Hindlimb muscle (tissue), 1 donor: ENCODE measurements around the gene TMA7B. TPM values are rescaled to one million over a fixed set of nuclear protein-coding genes. Genes with fewer than 3 reads are reported as not detected.
"Not testable (repeated sequence)": the region's sequence is repeated elsewhere in the genome, so short reads cannot be mapped to it uniquely, and the experiment has no call there.

ENCODE experiments used
- DNase-seq: peaks from one replicate; pipeline ENCODE4 v3.0.0-alpha.2; 2013
- polyA plus RNA-seq: library from polyadenylated mRNA; unstranded; fragments of 120-200 nt; gene quantifications from one replicate; pipeline ENCODE4 v1.2.1, GENCODE V29; 2013; ENCODE audit not compliant: insufficient read length

The TMA7B gene
- polyA plus RNA-seq, 1 donor: not detected

- DNase-seq: no peak
Measured at GRCh38 chr22:39984746-39985145, 24.5 kb downstream of the TMA7B start.

DNA sequence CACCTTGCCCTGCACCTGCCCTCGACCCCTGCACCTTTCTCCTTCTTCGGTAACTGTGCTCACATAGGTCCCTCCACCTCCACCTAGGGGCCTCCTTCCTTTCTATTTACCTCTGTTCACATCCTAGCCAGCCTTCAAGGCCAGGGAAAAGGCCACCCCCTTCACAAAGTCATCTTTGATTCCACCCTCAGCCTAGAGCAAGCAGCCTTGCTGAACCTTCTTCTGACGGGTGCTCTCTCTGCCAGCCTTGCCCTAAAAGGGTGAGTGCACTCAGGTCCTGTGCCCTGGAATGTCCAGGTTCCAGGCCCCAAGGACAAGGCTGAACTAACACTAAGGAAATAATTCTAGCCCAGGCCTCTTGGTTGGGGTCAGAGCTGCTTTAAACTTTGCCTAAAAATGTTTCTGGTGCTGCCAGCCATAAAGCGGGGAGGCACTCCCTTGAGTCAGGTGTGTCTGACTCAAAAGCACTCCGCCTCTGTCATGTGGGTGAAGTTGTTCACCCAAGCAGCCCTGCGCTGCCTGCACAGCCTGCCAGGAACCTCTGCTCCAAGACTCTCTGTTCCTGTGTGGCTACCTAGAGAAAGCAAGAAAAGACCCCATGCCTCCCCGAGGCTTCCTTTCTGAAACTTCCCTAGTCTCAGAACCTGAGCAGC lies 25.3 kb downstream of the TMA7B start:
- no peak for DNase-seq

DNA sequence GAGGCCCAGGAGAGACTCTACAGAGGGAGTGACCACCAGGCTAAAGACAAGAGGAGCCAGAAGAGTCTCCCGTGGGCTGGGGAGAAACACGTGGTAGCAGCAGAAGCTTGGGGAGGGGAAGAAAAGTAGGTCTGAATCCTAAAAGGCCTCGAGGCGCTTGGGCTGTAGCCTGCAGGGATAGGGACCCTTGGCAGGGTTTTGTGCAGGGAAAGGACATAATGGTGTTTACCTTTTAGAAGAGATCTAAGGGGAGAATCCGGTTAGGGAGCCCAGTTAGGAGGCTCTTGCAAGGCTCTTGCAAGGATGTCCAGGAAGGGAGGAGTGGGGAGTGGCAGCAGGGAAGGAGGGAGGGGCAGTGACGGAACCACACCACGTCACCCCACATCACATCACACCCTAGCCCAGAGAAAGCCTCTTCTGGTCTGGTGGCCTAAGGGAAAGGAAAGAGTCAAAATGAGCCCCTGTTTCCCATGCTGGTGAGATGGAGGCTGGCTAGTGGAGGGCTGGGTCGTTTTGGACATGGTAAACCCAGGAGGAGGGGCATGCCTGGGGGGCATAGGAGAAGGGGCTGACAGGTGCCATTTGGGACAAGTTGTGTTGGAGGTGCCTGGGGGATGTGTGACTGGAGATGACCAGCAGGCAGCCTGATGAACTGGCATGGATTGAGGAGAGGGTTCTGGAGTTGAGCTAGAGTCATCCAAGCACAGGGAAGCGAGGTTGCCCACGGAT lies 28.4 kb downstream of the TMA7B start:
- no peak for DNase-seq

GRCh38 chr22:39989633-39990032 lies 29.4 kb downstream of the TMA7B start:
- DNase-seq: no peak

DNA sequence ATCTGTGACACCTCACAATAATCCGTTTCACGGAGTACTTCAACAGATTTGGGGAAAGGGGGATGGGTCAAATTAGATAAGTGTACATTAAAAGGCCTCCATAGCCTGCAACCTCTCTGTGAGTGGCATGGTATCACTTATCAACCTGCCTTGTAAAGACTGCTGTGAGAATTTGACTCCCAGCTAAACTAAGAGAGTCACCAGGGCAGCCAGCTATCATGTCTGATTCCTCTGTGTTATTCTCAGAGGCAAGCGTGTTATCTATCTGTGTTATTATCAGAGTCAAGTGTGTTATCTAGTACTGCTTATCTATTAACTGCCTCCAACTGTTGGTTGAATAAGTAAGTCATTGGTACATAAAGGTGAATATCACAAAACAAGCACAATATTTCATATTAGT lies 30.5 kb downstream of the TMA7B start:
- DNase-seq: no peak

DNA sequence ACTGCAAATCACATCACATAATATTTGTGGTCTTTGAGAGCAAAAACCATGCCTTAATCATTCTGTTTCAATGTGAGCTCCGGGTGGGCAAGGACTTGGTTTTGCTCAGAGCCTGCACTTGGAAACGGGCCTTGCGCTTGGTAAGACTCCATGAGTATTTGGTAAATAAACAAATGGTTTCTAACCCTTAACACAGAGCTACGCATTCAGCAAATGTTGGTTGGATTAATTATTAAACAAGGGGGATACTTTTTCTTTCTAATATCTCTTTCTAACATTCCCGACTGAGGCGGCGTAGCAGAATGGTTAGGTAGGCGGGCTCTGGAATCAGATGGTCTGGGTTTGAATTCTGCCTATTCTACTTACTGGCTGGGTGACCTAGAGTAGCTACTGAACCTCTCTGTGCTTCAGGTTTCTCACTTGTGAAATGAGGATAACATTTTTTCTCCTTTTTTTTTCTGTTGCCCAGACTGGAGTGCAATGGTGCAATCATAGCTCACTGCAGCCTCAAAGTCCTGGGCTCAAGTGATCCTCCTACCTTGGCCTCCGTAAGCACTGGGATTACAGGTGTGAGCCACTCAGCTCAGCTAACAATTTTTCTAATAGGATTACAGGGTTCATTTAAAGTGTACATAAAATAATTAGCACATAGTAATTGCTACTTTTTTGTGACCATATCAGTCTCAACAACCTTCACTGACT lies 31.1 kb downstream of the TMA7B start:
- no peak for DNase-seq

- DNase-seq: no peak
Measured at GRCh38 chr22:39992088-39992826, 32.1 kb downstream of the TMA7B start.

- DNase-seq: not testable (repeated sequence)
Measured at GRCh38 chr22:39992894-39993293, 32.7 kb downstream of the TMA7B start.

- no peak for DNase-seq
Measured at GRCh38 chr22:39994041-39994565, 33.9 kb downstream of the TMA7B start.

- no peak for DNase-seq
Measured at GRCh38 chr22:39994566-39995392, 34.6 kb downstream of the TMA7B start, which contains the start of gene FAM83F. TSS of gene FAM83F (plus strand) at chr22:39994954. CDS start at chr22:39995043, 89 bp downstream.

DNA sequence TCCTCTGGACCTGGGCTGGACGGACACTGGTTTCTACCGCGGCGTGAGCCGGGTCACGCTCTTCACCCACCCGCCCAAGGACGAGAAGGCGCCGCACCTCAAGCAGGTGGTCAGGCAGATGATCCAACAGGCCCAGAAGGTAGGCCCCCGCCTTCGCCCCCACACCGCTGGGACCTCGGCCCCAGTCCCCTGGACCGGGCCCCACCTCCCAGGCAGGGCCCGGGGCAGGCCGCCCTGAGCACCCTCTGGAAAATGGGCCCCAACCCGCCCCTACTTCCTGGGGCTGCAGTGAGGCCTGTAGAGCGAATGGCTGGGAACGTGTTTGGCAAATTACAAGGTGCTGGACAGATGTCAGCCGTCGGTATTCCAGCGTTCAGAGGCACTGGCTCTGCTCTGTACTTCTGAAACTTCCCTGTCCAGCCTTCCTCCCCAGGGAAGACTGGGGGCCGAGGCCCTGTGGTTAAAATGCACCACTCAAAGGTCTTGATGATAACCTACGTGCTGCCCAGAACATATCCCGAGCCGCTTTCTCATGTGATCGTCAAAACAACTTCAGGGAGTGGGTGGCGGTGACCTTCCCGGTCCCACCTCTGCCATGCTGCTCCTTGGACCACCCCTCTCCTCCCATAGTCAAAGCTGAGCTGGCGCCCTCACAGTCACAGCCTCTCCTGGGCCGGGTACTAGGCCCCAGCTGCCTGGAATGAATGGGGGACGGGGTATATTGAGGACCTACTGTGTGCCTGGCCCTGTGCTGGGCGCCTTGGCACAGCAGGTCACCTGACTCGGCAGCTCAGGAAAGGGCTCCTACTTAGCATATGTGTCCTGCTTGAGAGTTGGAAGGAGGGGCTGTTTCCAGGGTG lies 35.4 kb downstream of the TMA7B start:
- no peak for DNase-seq

GRCh38 chr22:39996732-39997131 lies 36.5 kb downstream of the TMA7B start:
- no peak for DNase-seq

DNA sequence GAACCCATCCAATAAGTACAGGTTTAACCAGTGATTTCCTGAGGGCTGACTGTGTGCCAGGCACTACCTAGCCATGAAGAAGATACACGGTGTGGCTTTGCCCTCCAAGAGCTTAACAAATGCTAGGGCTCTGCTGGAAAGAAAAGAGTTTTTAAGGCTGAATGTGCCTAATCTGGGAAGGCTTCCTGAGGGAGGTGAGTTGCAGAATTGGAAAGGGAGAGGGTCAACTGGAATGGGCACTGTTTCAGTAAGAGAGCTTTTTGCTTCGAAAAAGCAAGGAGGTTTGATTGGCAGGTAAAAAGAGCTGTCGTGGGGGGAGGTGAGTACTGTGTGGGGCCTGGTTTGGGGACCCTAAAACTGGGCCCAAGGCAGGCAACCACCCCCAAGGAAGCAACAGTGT lies 37.2 kb downstream of the TMA7B start:
- no peak for DNase-seq

- DNase-seq: no peak
Measured at GRCh38 chr22:39997939-39998726, 37.9 kb downstream of the TMA7B start.

- no peak for DNase-seq
Measured at GRCh38 chr22:39999144-39999757, 39.1 kb downstream of the TMA7B start.

- no peak for DNase-seq
Measured at GRCh38 chr22:40000171-40000570, 40.0 kb downstream of the TMA7B start.

GRCh38 chr22:40001106-40001505 lies 40.9 kb downstream of the TMA7B start:
- no peak for DNase-seq

- DNase-seq: no peak
Measured at GRCh38 chr22:40001800-40002577, 41.8 kb downstream of the TMA7B start.
